GM12801 (cell line): ENCODE measurements around the gene MPV17.

Experiments
- TF ChIP-seq, protein P1 (sequence below): IDR thresholded peaks from one replicate; pipeline ENCODE4 v1.5.1; 2011; ENCODE audit warnings: control low read depth; ENCODE audit not compliant: insufficient read length; ENCODE audit errors: extremely low read depth

MPV17 gene

DNA sequence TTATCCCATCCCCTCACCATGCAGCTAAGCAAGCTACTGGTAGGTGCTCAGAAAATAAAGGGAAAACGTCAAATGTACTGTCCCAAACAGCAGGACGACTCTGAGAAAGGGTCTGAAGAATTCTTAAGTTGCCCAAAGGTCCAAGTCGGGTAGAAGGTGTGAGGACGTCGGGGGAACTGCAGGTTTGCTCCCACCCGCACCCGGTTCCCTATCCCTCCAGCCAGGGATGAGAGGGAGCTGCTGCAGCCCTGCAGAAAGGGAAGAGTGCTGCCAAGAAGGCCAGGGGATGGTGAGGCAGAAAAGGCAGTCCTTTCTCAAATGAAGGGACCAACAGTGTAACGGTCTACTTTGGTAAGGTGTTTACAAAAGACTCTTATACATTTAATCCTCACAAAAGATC is 7.8 kb downstream of the MPV17 start:
- TF ChIP-seq, protein P1, sequence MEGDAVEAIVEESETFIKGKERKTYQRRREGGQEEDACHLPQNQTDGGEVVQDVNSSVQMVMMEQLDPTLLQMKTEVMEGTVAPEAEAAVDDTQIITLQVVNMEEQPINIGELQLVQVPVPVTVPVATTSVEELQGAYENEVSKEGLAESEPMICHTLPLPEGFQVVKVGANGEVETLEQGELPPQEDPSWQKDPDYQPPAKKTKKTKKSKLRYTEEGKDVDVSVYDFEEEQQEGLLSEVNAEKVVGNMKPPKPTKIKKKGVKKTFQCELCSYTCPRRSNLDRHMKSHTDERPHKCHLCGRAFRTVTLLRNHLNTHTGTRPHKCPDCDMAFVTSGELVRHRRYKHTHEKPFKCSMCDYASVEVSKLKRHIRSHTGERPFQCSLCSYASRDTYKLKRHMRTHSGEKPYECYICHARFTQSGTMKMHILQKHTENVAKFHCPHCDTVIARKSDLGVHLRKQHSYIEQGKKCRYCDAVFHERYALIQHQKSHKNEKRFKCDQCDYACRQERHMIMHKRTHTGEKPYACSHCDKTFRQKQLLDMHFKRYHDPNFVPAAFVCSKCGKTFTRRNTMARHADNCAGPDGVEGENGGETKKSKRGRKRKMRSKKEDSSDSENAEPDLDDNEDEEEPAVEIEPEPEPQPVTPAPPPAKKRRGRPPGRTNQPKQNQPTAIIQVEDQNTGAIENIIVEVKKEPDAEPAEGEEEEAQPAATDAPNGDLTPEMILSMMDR = no peak

- TF ChIP-seq, protein P1 = no peak
Measured at GRCh38 chr2:27314709-27315108, 8.2 kb downstream of the MPV17 start.

- TF ChIP-seq, protein P1 = no peak
Measured at GRCh38 chr2:27313882-27314645, 8.8 kb downstream of the MPV17 start.

GRCh38 chr2:27312152-27312551 is 10.7 kb downstream of the MPV17 start:
- TF ChIP-seq, protein P1 = no peak

- TF ChIP-seq, protein P1 = no peak
Measured at GRCh38 chr2:27309651-27310050, 13.2 kb downstream of the MPV17 start.

GRCh38 chr2:27308359-27308881 is 14.5 kb downstream of the MPV17 start, which contains the start of gene UCN:
Gene UCN (minus strand): TSS chr2:27308445. CDS start chr2:27307895, 550 bp downstream.
- TF ChIP-seq, protein P1 = no peak

DNA sequence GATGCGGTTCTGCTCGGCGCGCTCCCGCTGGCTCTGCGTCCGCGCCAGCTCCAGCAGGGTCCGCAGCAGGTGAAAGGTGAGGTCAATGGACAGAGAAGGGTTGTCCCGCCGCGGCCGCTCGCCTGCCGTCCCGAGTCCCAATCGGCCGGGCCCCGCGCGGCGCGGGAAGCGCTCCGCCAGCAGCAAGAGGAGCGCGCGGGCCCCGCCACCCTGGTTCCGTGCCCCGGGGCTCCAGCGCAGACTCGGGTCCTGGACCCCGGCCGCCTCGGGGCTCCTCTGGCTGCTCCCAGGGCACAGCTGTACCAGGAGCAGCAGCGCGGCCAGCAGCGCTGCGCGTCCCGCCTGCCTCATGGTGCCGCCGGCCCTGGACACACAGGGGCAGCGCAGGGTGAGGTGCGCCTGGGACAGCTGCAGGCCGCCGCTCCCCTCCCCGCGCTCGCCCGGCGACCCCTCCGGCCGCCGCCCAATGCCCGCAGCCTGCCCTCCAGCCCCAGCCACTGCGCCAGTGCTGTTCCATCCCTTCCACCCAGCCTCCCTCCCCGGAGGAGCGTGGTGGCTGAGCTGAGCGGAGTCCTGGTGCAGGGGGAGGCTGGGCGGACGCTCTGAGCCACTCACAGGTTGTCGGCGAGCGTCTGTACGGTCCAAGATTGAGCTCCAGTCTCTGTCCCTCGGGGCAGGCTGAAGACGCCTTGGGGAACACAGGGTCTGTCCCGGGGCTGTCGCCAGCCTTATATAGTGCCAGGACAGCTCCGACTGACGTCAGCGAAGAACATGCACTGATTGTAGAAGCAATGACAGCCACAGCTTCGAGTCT is 15.1 kb downstream of the MPV17 start:
- TF ChIP-seq, protein P1 = no peak
